T-cell (primary cell): ENCODE data around the gene PDE1A. TPM values are rescaled to one million over a fixed set of nuclear protein-coding genes. Genes with fewer than 3 reads are reported as not detected.

Experiments used
- ATAC-seq, 4 experiments: fragments of 200-7000 bp in 3 of 4; fragments of 150-1000 bp in 1 of 4; cut with Tn5 transposase; replicated peaks in 1 of 4; 1 replicate in 3 of 4; 2 replicates in 1 of 4; pipeline ENCODE4 v1.10.0; 2021; ENCODE audit warnings: moderate library complexity in 3 of 4, mild to moderate bottlenecking in 2 of 4, moderate number of reproducible peaks in 1 of 4
- CTCF ChIA-PET, 2 donors: fragments of 300-600 bp; sonication (Branson Sonifier 250); formaldehyde crosslinking; loops; one replicate each; lab custom pipeline; 2022; ENCODE audit warnings: antibody characterized with exemption in 2 of 2; lab: Charles Lee
- POLR2A ChIA-PET, 2 donors: fragments of 300-600 bp; sonication (Branson Sonifier 250); formaldehyde crosslinking; loops; one replicate each; lab custom pipeline; 2022; ENCODE audit warnings: antibody characterized with exemption in 2 of 2; lab: Charles Lee
- DNase-seq, 35 experiments: peaks; one replicate each; pipeline versions ENCODE4 v3.0.0 to v3.0.0-alpha.2; 2013 to 2023
- H3K27ac ChIP-seq: one replicate; pipeline ENCODE4 v1.5.1; 2013; ENCODE audit warnings: low read length
- H3K27me3 ChIP-seq, 2 experiments: replicated peaks in 1 of 2; 1 replicate in 1 of 2; 2 replicates in 1 of 2; pipeline versions ENCODE4 v1.6.1 to v1.7.0; 2013; ENCODE audit warnings: low read length in 1 of 2, mixed read lengths in 1 of 2; ENCODE audit not compliant: control insufficient read depth in 2 of 2, insufficient read depth in 2 of 2; ENCODE audit errors: extremely low read depth in 1 of 2
- H3K36me3 ChIP-seq, 2 donors: 1 replicate in 1 of 2; 2 replicates in 1 of 2; pipeline versions ENCODE4 v1.6.1 to v1.7.0; 2013; ENCODE audit warnings: low read length in 1 of 2; ENCODE audit not compliant: control insufficient read depth in 2 of 2, insufficient read depth in 1 of 2; ENCODE audit errors: extremely low read depth in 1 of 2
- H3K4me1 ChIP-seq, 2 experiments: 1 replicate in 1 of 2; 2 replicates in 1 of 2; pipeline versions ENCODE4 v1.6.1 to v1.7.0; 2013; ENCODE audit warnings: low read length in 2 of 2, mixed read lengths in 1 of 2; ENCODE audit not compliant: insufficient read depth in 2 of 2, control insufficient read depth in 1 of 2; ENCODE audit errors: extremely low read depth in 1 of 2
- H3K4me3 ChIP-seq, 2 donors: 1 replicate in 1 of 2; 2 replicates in 1 of 2; pipeline versions ENCODE4 v1.5.1 to v1.7.0; 2013; ENCODE audit warnings: mild to moderate bottlenecking in 2 of 2, low read length in 1 of 2, moderate library complexity in 1 of 2; ENCODE audit not compliant: control insufficient read depth in 1 of 2; ENCODE audit errors: extremely low read depth in 1 of 2
- H3K9me3 ChIP-seq: 2 replicates; pipeline ENCODE4 v1.7.0; 2013
- H3K27ac Mint-ChIP-seq, 2 donors: one replicate each; pipeline ENCODE4 v1.8.0; 2020 to 2021; ENCODE audit warnings: mild to moderate bottlenecking in 2 of 2, mixed read lengths in 2 of 2
- H3K27me3 Mint-ChIP-seq, 2 donors: one replicate each; pipeline ENCODE4 v1.8.0; 2021 to 2022; ENCODE audit warnings: mixed read lengths in 2 of 2
- H3K36me3 Mint-ChIP-seq: one replicate; pipeline ENCODE4 v1.8.0; 2021; ENCODE audit warnings: mixed read lengths
- H3K4me1 Mint-ChIP-seq, 3 donors: one replicate each; pipeline ENCODE4 v1.8.0; 2020 to 2022; ENCODE audit warnings: mixed read lengths in 3 of 3, mild to moderate bottlenecking in 1 of 3
- H3K4me3 Mint-ChIP-seq, 3 donors: one replicate each; pipeline ENCODE4 v1.8.0; 2020 to 2022; ENCODE audit warnings: mild to moderate bottlenecking in 3 of 3, mixed read lengths in 3 of 3, moderate library complexity in 3 of 3
- H3K9me3 Mint-ChIP-seq, 3 donors: one replicate each; pipeline ENCODE4 v1.8.0; 2020 to 2022; ENCODE audit warnings: mixed read lengths in 3 of 3
- WGBS: methylation state at CpG from one replicate; pipeline ENCODE4 v1.1.5; 2013; ENCODE audit warnings: missing lambda C conversion rate; ENCODE audit not compliant: insufficient coverage; 5-methylcytosine and 5-hydroxymethylcytosine counted together
- total RNA-seq, 35 experiments: library from RNA in 6 of 35; stranded (reverse) in 6 of 35; fragments of 120-200 nt in 1 of 35; gene quantifications; one replicate each; pipeline versions ENCODE4 v1.2.1 to v1.2.4 and lab custom pipeline; 2013 to 2026

PDE1A gene
- total RNA-seq, 5 donors from 2014 or later (not counting 1 experiment from before 2014, with no cell fraction given), result not detected

- Mint-ChIP-seq H3K27ac (no peak overlapping the region), H3K27me3 (no peaks in the 10 kb centered on the region), H3K4me3 (no peak overlapping the region), H3K36me3 (no peaks in the 10 kb centered on the region), H3K9me3 (peaks cover 0 to 6% (median 2%) of the 10 kb centered on the region in 3 donors), H3K4me1 (no peaks in the 10 kb centered on the region)
- DNase-seq, result no peak
- H3K27ac ChIP-seq, result no peak overlapping the region
- H3K36me3 ChIP-seq, result no peaks in the 10 kb centered on the region
- ChIA-PET POLR2A (no interaction called here), CTCF (no interaction called here)
- no peaks in the 10 kb centered on the region for H3K27me3 ChIP-seq
- no peaks in the 10 kb centered on the region for H3K9me3 ChIP-seq
- H3K4me3 ChIP-seq, result no peak overlapping the region
- no peak for ATAC-seq
- no peaks in the 10 kb centered on the region for H3K4me1 ChIP-seq
- WGBS, result 100% methylated on average over 1 of the region's 2 CpGs
Observed at GRCh38 chr2:182447163-182447562, 20.3 kb upstream of the PDE1A start.

GRCh38 chr2:182446087-182446486 lies 19.3 kb upstream of the PDE1A start:
- ChIA-PET CTCF (no interaction called here), POLR2A (no interaction called here)
- Histone ChIP-seq H3K4me3 (no peak overlapping the region), H3K27me3 (no peaks in the 10 kb centered on the region), H3K4me1 (no peaks in the 10 kb centered on the region), H3K36me3 (no peaks in the 10 kb centered on the region), H3K27ac (no peak overlapping the region), H3K9me3 (no peaks in the 10 kb centered on the region)
- Mint-ChIP-seq H3K36me3 (no peaks in the 10 kb centered on the region), H3K27me3 (no peaks in the 10 kb centered on the region), H3K4me3 (no peak overlapping the region), H3K4me1 (no peaks in the 10 kb centered on the region), H3K27ac (no peak overlapping the region), H3K9me3 (peaks cover 0 to 6% (median 2%) of the 10 kb centered on the region in 3 donors)
- ATAC-seq (no peak), DNase-seq (no peak)

GRCh38 chr2:182445391-182445965 lies 18.6 kb upstream of the PDE1A start:
- Mint-ChIP-seq H3K27ac (no peak overlapping the region), H3K4me3 (no peak overlapping the region), H3K9me3 (peaks cover 0 to 6% (median 2%) of the 10 kb centered on the region in 3 donors), H3K36me3 (no peaks in the 10 kb centered on the region), H3K27me3 (no peaks in the 10 kb centered on the region), H3K4me1 (no peaks in the 10 kb centered on the region)
- Histone ChIP-seq H3K27me3 (no peaks in the 10 kb centered on the region), H3K9me3 (no peaks in the 10 kb centered on the region), H3K4me1 (no peaks in the 10 kb centered on the region), H3K4me3 (no peak overlapping the region), H3K36me3 (no peaks in the 10 kb centered on the region), H3K27ac (no peak overlapping the region)
- ChIA-PET POLR2A (no interaction called here), CTCF (no interaction called here)
- ATAC-seq (no peak), DNase-seq (no peak)
- no CpG with 5 or more reads among the region's 4 CpGs for WGBS

GRCh38 chr2:182444806-182445205 lies 18.0 kb upstream of the PDE1A start:
- no peaks in the 10 kb centered on the region for H3K36me3 ChIP-seq
- no peaks in the 10 kb centered on the region for H3K36me3 Mint-ChIP-seq
- H3K4me1 Mint-ChIP-seq, result no peaks in the 10 kb centered on the region
- no peaks in the 10 kb centered on the region for H3K9me3 ChIP-seq
- WGBS, result no CpG with 5 or more reads among the region's 2 CpGs
- no peaks in the 10 kb centered on the region for H3K4me1 ChIP-seq
- H3K9me3 Mint-ChIP-seq, result peaks cover 0 to 6% (median 2%) of the 10 kb centered on the region in 3 donors
- no peak overlapping the region for H3K27ac Mint-ChIP-seq
- no peak overlapping the region for H3K4me3 Mint-ChIP-seq
- ATAC-seq (no peak), DNase-seq (no peak)
- no peaks in the 10 kb centered on the region for H3K27me3 ChIP-seq
- ChIA-PET POLR2A (no interaction called here), CTCF (no interaction called here)
- no peaks in the 10 kb centered on the region for H3K27me3 Mint-ChIP-seq
- no peak overlapping the region for H3K4me3 ChIP-seq
- no peak overlapping the region for H3K27ac ChIP-seq

- Mint-ChIP-seq H3K36me3 (no peaks in the 10 kb centered on the region), H3K27me3 (no peaks in the 10 kb centered on the region), H3K27ac (no peak overlapping the region), H3K4me3 (no peak overlapping the region), H3K9me3 (peaks cover 0 to 7% (median 2%) of the 10 kb centered on the region in 3 donors), H3K4me1 (no peaks in the 10 kb centered on the region)
- H3K27ac ChIP-seq, result no peak overlapping the region
- DNase-seq (no peak), ATAC-seq (no peak)
- no peaks in the 10 kb centered on the region for H3K4me1 ChIP-seq
- CTCF ChIA-PET, result no interaction called here
- POLR2A ChIA-PET, result no interaction called here
- H3K4me3 ChIP-seq, result no peak overlapping the region
- H3K36me3 ChIP-seq, result no peaks in the 10 kb centered on the region
- H3K27me3 ChIP-seq, result no peaks in the 10 kb centered on the region
- no peaks in the 10 kb centered on the region for H3K9me3 ChIP-seq
Observed at GRCh38 chr2:182444170-182444569, 17.3 kb upstream of the PDE1A start.

DNA sequence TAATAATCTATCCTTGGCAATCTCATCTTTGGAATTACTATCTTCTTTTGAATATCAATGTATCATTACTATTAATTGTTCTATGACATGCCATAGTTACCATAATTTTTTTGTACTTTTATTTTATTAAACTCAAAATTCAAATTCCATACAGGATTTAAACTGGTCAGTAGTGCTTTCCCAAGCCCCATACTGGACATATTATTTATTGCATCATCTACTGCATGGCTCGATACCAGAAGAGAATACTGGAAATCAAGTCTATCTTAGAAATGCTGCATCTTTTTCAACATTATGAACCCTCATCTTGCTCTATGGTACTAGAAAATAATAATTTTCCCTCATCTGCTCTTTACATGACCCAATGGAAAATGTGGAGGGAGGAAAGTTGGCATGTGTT lies 9.4 kb upstream of the PDE1A start:
- H3K36me3 Mint-ChIP-seq, result no peaks in the 10 kb centered on the region
- H3K4me3 Mint-ChIP-seq, result no peak overlapping the region
- H3K36me3 ChIP-seq, result no peaks in the 10 kb centered on the region
- no CpG with 5 or more reads among the region's 1 CpG for WGBS
- H3K27ac Mint-ChIP-seq, result no peak overlapping the region
- no peaks in the 10 kb centered on the region for H3K4me1 Mint-ChIP-seq
- H3K9me3 ChIP-seq, result no peaks in the 10 kb centered on the region
- ATAC-seq (no peak), DNase-seq (no peak)
- no peaks in the 10 kb centered on the region for H3K27me3 Mint-ChIP-seq
- peaks cover under 1 to 9% (median 2%) of the 10 kb centered on the region in 3 donors for H3K9me3 Mint-ChIP-seq
- ChIA-PET POLR2A (no interaction called here), CTCF (no interaction called here)
- no peak overlapping the region for H3K4me3 ChIP-seq
- no peaks in the 10 kb centered on the region for H3K27me3 ChIP-seq
- H3K27ac ChIP-seq, result no peak overlapping the region
- no peaks in the 10 kb centered on the region for H3K4me1 ChIP-seq

DNA sequence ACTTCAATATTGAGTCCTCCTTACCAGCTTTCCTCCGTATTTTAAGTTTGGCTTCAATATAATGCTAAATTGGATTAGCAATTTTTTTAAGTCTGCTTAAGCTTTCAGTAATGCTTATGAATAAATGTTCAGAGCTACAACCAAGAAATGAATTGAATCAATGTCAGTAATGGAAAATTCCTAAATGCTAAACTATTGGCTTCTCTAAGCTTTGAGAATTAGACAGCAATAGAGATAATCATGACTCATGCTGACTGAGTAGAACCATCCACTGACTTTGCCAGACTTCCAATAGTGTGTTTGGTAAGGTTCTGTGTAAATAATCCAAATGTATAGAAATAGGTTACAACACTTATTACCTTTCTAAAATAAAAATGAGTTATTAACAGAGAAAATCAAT lies 8.9 kb upstream of the PDE1A start:
- ChIA-PET CTCF (no interaction called here), POLR2A (no interaction called here)
- no peaks in the 10 kb centered on the region for H3K36me3 Mint-ChIP-seq
- H3K9me3 Mint-ChIP-seq, result peaks cover 4 to 13% (median 5%) of the 10 kb centered on the region in 3 donors
- Histone ChIP-seq H3K27ac (no peak overlapping the region), H3K36me3 (no peaks in the 10 kb centered on the region), H3K4me1 (no peaks in the 10 kb centered on the region), H3K4me3 (no peak overlapping the region), H3K27me3 (no peaks in the 10 kb centered on the region), H3K9me3 (no peaks in the 10 kb centered on the region)
- no peak for ATAC-seq
- no CpG with 5 or more reads among the region's 1 CpG for WGBS
- no peaks in the 10 kb centered on the region for H3K4me1 Mint-ChIP-seq
- no peak overlapping the region for H3K27ac Mint-ChIP-seq
- no peaks in the 10 kb centered on the region for H3K27me3 Mint-ChIP-seq
- DNase-seq, result no peak
- H3K4me3 Mint-ChIP-seq, result no peak overlapping the region
